ENCODE measurements around the gene SFTPA1.
"Not testable (repeated sequence)": the region's sequence is repeated elsewhere in the genome, so short reads cannot be mapped to it uniquely, and the experiment has no call there.

The SFTPA1 gene

GRCh38 chr10:79588800-79589199 is 21.9 kb upstream of the SFTPA1 start:
- Mint-ChIP-seq H3K4me3 (no peak overlapping the region), H3K27ac (no peak overlapping the region), H3K27me3 (ENCODE audit: low read depth, poor library complexity) (peaks cover 17% of the 10 kb centered on the region), H3K9me3 (no peaks in the 10 kb centered on the region), H3K36me3 (ENCODE audit: low read depth) (no peaks in the 10 kb centered on the region), H3K4me1 (no peaks in the 10 kb centered on the region)
- DNase-seq = no peak
- TF ChIP-seq CTCF (IDR thresholded peaks at IDR 0.05) = no peak

GRCh38 chr10:79593377-79593776 is 17.4 kb upstream of the SFTPA1 start:
- H3K9me3 Mint-ChIP-seq = peaks cover 23% of the 10 kb centered on the region
- H3K4me1 Mint-ChIP-seq = no peaks in the 10 kb centered on the region
- peaks cover 30% of the 10 kb centered on the region for H3K27me3 Mint-ChIP-seq (ENCODE audit: low read depth, poor library complexity)
- TF ChIP-seq CTCF (IDR thresholded peaks at IDR 0.05) = no peak
- no peaks in the 10 kb centered on the region for H3K36me3 Mint-ChIP-seq (ENCODE audit: low read depth)
- no peak overlapping the region for H3K27ac Mint-ChIP-seq
- no peak for DNase-seq
- no peak overlapping the region for H3K4me3 Mint-ChIP-seq

- H3K36me3 Mint-ChIP-seq (ENCODE audit: low read depth); H3K4me1 Mint-ChIP-seq; H3K27ac Mint-ChIP-seq; H3K4me3 Mint-ChIP-seq; DNase-seq: not testable (repeated sequence)
- H3K27me3 Mint-ChIP-seq (ENCODE audit: low read depth, poor library complexity) = peaks cover 24% of the 10 kb centered on the region
- H3K9me3 Mint-ChIP-seq = peaks cover 33% of the 10 kb centered on the region
Observed at GRCh38 chr10:79594565-79594964, 16.2 kb upstream of the SFTPA1 start.

DNA sequence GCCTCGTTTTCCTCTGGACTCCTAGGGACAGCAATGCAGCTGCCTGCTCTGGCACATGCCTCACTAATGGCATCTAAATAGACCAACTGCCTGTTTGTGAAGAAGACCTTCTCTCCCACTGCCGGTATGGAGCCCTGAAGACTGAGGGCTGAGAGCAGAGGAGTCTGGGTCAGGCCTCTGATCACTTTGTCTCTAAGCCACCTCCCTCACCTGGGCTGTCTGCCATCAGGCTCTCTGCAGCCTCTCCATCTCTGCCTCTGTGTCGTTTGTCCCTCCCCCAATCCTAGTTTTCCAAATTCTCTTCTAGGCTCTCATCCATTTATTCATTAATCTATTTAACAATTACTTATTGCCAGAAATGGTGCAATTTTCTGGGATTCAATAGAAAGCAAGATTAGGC is 15.2 kb upstream of the SFTPA1 start:
- Mint-ChIP-seq H3K27ac (no peak overlapping the region), H3K27me3 (ENCODE audit: low read depth, poor library complexity) (peaks cover 21% of the 10 kb centered on the region), H3K36me3 (ENCODE audit: low read depth) (peaks cover 5% of the 10 kb centered on the region), H3K4me3 (no peak overlapping the region), H3K4me1 (no peaks in the 10 kb centered on the region), H3K9me3 (peaks cover 39% of the 10 kb centered on the region)
- no peak for TF ChIP-seq CTCF (IDR thresholded peaks at IDR 0.05)
- no peak for DNase-seq

GRCh38 chr10:79599644-79600043 is 11.1 kb upstream of the SFTPA1 start:
- peaks cover 17% of the 10 kb centered on the region for H3K27me3 Mint-ChIP-seq (ENCODE audit: low read depth, poor library complexity)
- H3K4me1 Mint-ChIP-seq; H3K4me3 Mint-ChIP-seq; DNase-seq; H3K36me3 Mint-ChIP-seq (ENCODE audit: low read depth); H3K27ac Mint-ChIP-seq: not testable (repeated sequence)
- H3K9me3 Mint-ChIP-seq = peaks cover 48% of the 10 kb centered on the region

- peaks cover 5% of the 10 kb centered on the region for H3K36me3 Mint-ChIP-seq (ENCODE audit: low read depth)
- no peak overlapping the region for H3K27ac Mint-ChIP-seq
- H3K4me1 Mint-ChIP-seq = no peaks in the 10 kb centered on the region
- H3K4me3 Mint-ChIP-seq = no peak overlapping the region
- peaks cover 18% of the 10 kb centered on the region for H3K27me3 Mint-ChIP-seq (ENCODE audit: low read depth, poor library complexity)
- H3K9me3 Mint-ChIP-seq = peaks cover 40% of the 10 kb centered on the region
- TF ChIP-seq CTCF (IDR thresholded peaks at IDR 0.05) = no peak
- no peak for DNase-seq
Observed at GRCh38 chr10:79601939-79602338, 8.8 kb upstream of the SFTPA1 start.

- Mint-ChIP-seq H3K27ac (no peak overlapping the region), H3K4me3 (no peak overlapping the region), H3K9me3 (peaks cover 30% of the 10 kb centered on the region), H3K4me1 (no peaks in the 10 kb centered on the region), H3K27me3 (ENCODE audit: low read depth, poor library complexity) (peaks cover 17% of the 10 kb centered on the region), H3K36me3 (ENCODE audit: low read depth) (peaks cover 5% of the 10 kb centered on the region)
- DNase-seq = no peak
- no peak for TF ChIP-seq CTCF (IDR thresholded peaks at IDR 0.05)
Observed at GRCh38 chr10:79602953-79603352, 7.8 kb upstream of the SFTPA1 start.

Data from nephron progenitor cell (in vitro differentiated cells).